GM23248 (cell line): Measurements from ENCODE around the gene FSTL1. TPM values are rescaled to one million over a fixed set of nuclear protein-coding genes. Genes with fewer than 3 reads are reported as not detected.
A peak's percentile ranks its signal among the peaks of the same experiment; 100 is the strongest.

Experiments used
- DNase-seq: peaks from one replicate; pipeline ENCODE4 v3.0.0-alpha.2; 2015
- H2AFZ ChIP-seq: fragments of 200-600 bp; sonication (generic); 2 replicates; pipeline ENCODE4 v1.6.1; 2016; ENCODE audit warnings: antibody characterized with exemption
- H3F3A ChIP-seq: fragments of 200-600 bp; sonication (generic); 2 replicates; pipeline ENCODE4 v1.6.1; 2016; ENCODE audit warnings: mild to moderate bottlenecking, antibody characterized with exemption, mixed run types; ENCODE audit not compliant: insufficient read depth
- H3K27ac ChIP-seq: fragments of 200-600 bp; sonication (generic); 2 replicates; pipeline ENCODE4 v1.5.1; 2016; ENCODE audit warnings: mild to moderate bottlenecking
- H3K27me3 ChIP-seq: fragments of 200-600 bp; sonication (generic); replicated peaks from 2 replicates; pipeline ENCODE4 v1.6.1; 2016; ENCODE audit warnings: mild to moderate bottlenecking; ENCODE audit not compliant: insufficient read depth
- H3K36me3 ChIP-seq: fragments of 200-600 bp; sonication (generic); 2 replicates; pipeline ENCODE4 v1.6.1; 2016; ENCODE audit warnings: low read depth, mild to moderate bottlenecking
- H3K4me1 ChIP-seq: fragments of 200-600 bp; sonication (generic); 2 replicates; pipeline ENCODE4 v1.6.1; 2016; ENCODE audit warnings: mild to moderate bottlenecking; ENCODE audit not compliant: insufficient read depth
- H3K4me2 ChIP-seq: fragments of 200-600 bp; sonication (generic); one replicate; pipeline ENCODE4 v1.6.1; 2016; ENCODE audit warnings: mild to moderate bottlenecking; ENCODE audit not compliant: unreplicated experiment
- H3K4me3 ChIP-seq: fragments of 200-600 bp; sonication (generic); 2 replicates; pipeline ENCODE4 v1.5.1; 2016; ENCODE audit warnings: mild to moderate bottlenecking
- H3K79me2 ChIP-seq: fragments of 200-600 bp; sonication (generic); 2 replicates; pipeline ENCODE4 v1.6.1; 2016; ENCODE audit warnings: mild to moderate bottlenecking; ENCODE audit not compliant: insufficient read depth
- H3K9ac ChIP-seq: fragments of 200-600 bp; sonication (generic); 2 replicates; pipeline ENCODE4 v1.6.1; 2016; ENCODE audit warnings: mild to moderate bottlenecking
- H3K9me2 ChIP-seq: fragments of 200-600 bp; sonication (generic); 2 replicates; pipeline ENCODE4 v1.6.1; 2016; ENCODE audit warnings: mixed run types, mild to moderate bottlenecking, moderate library complexity; ENCODE audit not compliant: insufficient read depth
- H3K9me3 ChIP-seq: fragments of 200-600 bp; sonication (generic); one replicate; pipeline ENCODE4 v1.6.1; 2017; ENCODE audit warnings: low read depth
- H4K20me1 ChIP-seq: fragments of 200-600 bp; sonication (generic); 2 replicates; pipeline ENCODE4 v1.6.0; 2016; ENCODE audit not compliant: insufficient read depth
- EZH2 ChIP-seq: fragments of 200-600 bp; sonication (generic); IDR thresholded peaks from 2 replicates; pipeline ENCODE4 v1.6.1; 2018; ENCODE audit warnings: antibody characterized with exemption, mild to moderate bottlenecking; ENCODE audit not compliant: insufficient read depth, poor library complexity, severe bottlenecking
- EZH2phosphoT487 ChIP-seq: fragments of 200-600 bp; sonication (generic); IDR thresholded peaks from 2 replicates; pipeline ENCODE4 v1.6.1; 2018; ENCODE audit warnings: antibody characterized with exemption, moderate library complexity, mild to moderate bottlenecking, low read depth; ENCODE audit not compliant: insufficient read depth
- WGBS, 2 experiments: methylation state at CpG; one replicate each; pipeline ENCODE4 v1.1.6; 2015 to 2017; ENCODE audit warnings: low lambda C conversion rate in 2 of 2, low coverage in 1 of 2; ENCODE audit errors: missing lambda C conversion rate in 2 of 2; 5-methylcytosine and 5-hydroxymethylcytosine counted together
- in situ Hi-C: fragments of 300-500 bp; cut with MboI; formaldehyde crosslinking; loops from 2 replicates; pipeline ENCODE4 v1.15.0; 2020
- polyA plus RNA-seq: library from polyadenylated mRNA; unstranded; fragments of >200 nt; fragmentation: Nextera tagmentation; extraction: Ambion mirVana; gene quantifications from 2 replicates; pipeline ENCODE4 v1.2.1, GENCODE V29; 2016
- total RNA-seq: library from RNA; depleted of rRNA; stranded (reverse); fragments of >200 nt; shearing (Covaris generic); gene quantifications from 2 replicates; pipeline ENCODE4 v1.2.3, GENCODE V29; 2014

The FSTL1 gene
- total and polyA plus RNA-seq, 2 experiments from 2014 or later: 1,910 to 4,171 TPM

- TF ChIP-seq EZH2phosphoT487 (no peak), EZH2 (no peak)
- Histone ChIP-seq H3K79me2 (no peaks in the 10 kb centered on the region), H3F3A (peaks cover 30% of the 10 kb centered on the region), H2AFZ (peak overlapping the region; percentile 8; the same call in 1 of the 2 replicates), H3K36me3 (no peaks in the 10 kb centered on the region), H3K4me1 (peaks cover 60% of the 10 kb centered on the region), H3K9me2 (no peaks in the 10 kb centered on the region), H4K20me1 (no peaks in the 10 kb centered on the region), H3K4me3 (peak overlapping the region; percentile 33), H3K27ac (peak overlapping the region; percentile 29), H3K27me3 (no peaks in the 10 kb centered on the region), H3K4me2 (peak overlapping the region; percentile 51), H3K9ac (no peak overlapping the region), H3K9me3 (no peaks in the 10 kb centered on the region)
- WGBS, 2 experiments: 12 to 26% methylated on average over 2 of the region's 2 CpGs
- in situ Hi-C loops: no loop called here
- peak; percentile 62 for DNase-seq
Measured at GRCh38 chr3:120470870-120471269, 20.1 kb upstream of the FSTL1 start.

- H3K4me2 ChIP-seq: peak overlapping the region; percentile 51
- peaks cover 60% of the 10 kb centered on the region for H3K4me1 ChIP-seq
- H3K9ac ChIP-seq: no peak overlapping the region
- H3K9me2 ChIP-seq: no peaks in the 10 kb centered on the region
- no peaks in the 10 kb centered on the region for H3K27me3 ChIP-seq
- no peaks in the 10 kb centered on the region for H3K79me2 ChIP-seq
- H3K27ac ChIP-seq: peak overlapping the region; percentile 29
- in situ Hi-C loops: no loop called here
- no peaks in the 10 kb centered on the region for H4K20me1 ChIP-seq
- peak overlapping the region; percentile 8 for H2AFZ ChIP-seq
- 51 to 52% methylated on average over 4 of the region's 4 CpGs for WGBS, 2 experiments
- peak overlapping the region; percentile 1; the same call in 1 of the 2 replicates for H3K4me3 ChIP-seq
- H3F3A ChIP-seq: peaks cover 30% of the 10 kb centered on the region
- H3K36me3 ChIP-seq: no peaks in the 10 kb centered on the region
- no peaks in the 10 kb centered on the region for H3K9me3 ChIP-seq
- DNase-seq: peak; percentile 49
- no peak for TF ChIP-seq EZH2
- no peak for TF ChIP-seq EZH2phosphoT487
Measured at GRCh38 chr3:120469882-120470301, 19.1 kb upstream of the FSTL1 start.

- Histone ChIP-seq H3K4me2 (peak overlapping the region; percentile 51), H3K79me2 (no peaks in the 10 kb centered on the region), H3K4me3 (no peak overlapping the region; the same call in 1 of the 2 replicates), H3F3A (peaks cover 30% of the 10 kb centered on the region), H3K27ac (no peak overlapping the region; the same call in 1 of the 2 replicates), H3K9ac (no peak overlapping the region), H3K9me2 (no peaks in the 10 kb centered on the region), H4K20me1 (no peaks in the 10 kb centered on the region), H2AFZ (peak overlapping the region; percentile 8; the same call in 1 of the 2 replicates), H3K9me3 (no peaks in the 10 kb centered on the region), H3K27me3 (no peaks in the 10 kb centered on the region), H3K36me3 (no peaks in the 10 kb centered on the region), H3K4me1 (peaks cover 57% of the 10 kb centered on the region)
- WGBS, 2 experiments: 71 to 78% methylated on average over 3 of the region's 3 CpGs
- TF ChIP-seq EZH2: no peak
- TF ChIP-seq EZH2phosphoT487: no peak
- in situ Hi-C loops: no loop called here
- DNase-seq: peak; percentile 46
Measured at GRCh38 chr3:120469440-120469839, 18.6 kb upstream of the FSTL1 start.

GRCh38 chr3:120468635-120469295 is 18.0 kb upstream of the FSTL1 start:
- no peaks in the 10 kb centered on the region for H3K79me2 ChIP-seq
- H3K9ac ChIP-seq: no peak overlapping the region
- H3K27me3 ChIP-seq: no peaks in the 10 kb centered on the region
- no peaks in the 10 kb centered on the region for H3K9me2 ChIP-seq
- 84% methylated on average over 5 of the region's 5 CpGs for WGBS, 2 experiments
- H2AFZ ChIP-seq: no peak overlapping the region
- H3K4me3 ChIP-seq: no peak overlapping the region
- peak overlapping the region; percentile 51 for H3K4me2 ChIP-seq
- peaks cover 30% of the 10 kb centered on the region for H3F3A ChIP-seq
- no peak for DNase-seq
- in situ Hi-C loops: no loop called here
- H4K20me1 ChIP-seq: no peaks in the 10 kb centered on the region
- TF ChIP-seq EZH2phosphoT487 (no peak), EZH2 (no peak)
- no peaks in the 10 kb centered on the region for H3K36me3 ChIP-seq
- H3K4me1 ChIP-seq: peaks cover 50% of the 10 kb centered on the region
- H3K27ac ChIP-seq: no peak overlapping the region
- no peaks in the 10 kb centered on the region for H3K9me3 ChIP-seq
